DND-41 (cell line): ENCODE data around the gene TRIM33.
"Not testable (repeated sequence)": the region's sequence is repeated elsewhere in the genome, so short reads cannot be mapped to it uniquely, and the experiment has no call there.

Experiments
- ATAC-seq: fragments of 200-7000 bp; cut with Tn5 transposase; 3 replicates; pipeline ENCODE4 v1.9.1; 2021; ENCODE audit warnings: low read depth; ENCODE audit not compliant: insufficient read depth
- DNase-seq: peaks from one replicate; pipeline ENCODE4 v3.0.0-alpha.2; 2020
- H2AFZ ChIP-seq: 2 replicates; pipeline ENCODE4 v1.6.0; 2012; ENCODE audit warnings: low read depth, low read length
- H3K27ac ChIP-seq: 2 replicates; pipeline ENCODE4 v1.5.1; 2012; ENCODE audit warnings: low read length, inconsistent platforms
- H3K27me3 ChIP-seq: fragments of 200-600 bp; sonication (generic); 2 replicates; pipeline ENCODE4 v1.6.0; 2012; ENCODE audit warnings: low read length, mild to moderate bottlenecking, inconsistent platforms; ENCODE audit not compliant: insufficient read depth, poor library complexity
- H3K36me3 ChIP-seq: 2 replicates; pipeline ENCODE4 v1.5.1; 2012; ENCODE audit warnings: low read length, inconsistent platforms; ENCODE audit not compliant: insufficient read depth
- H3K4me1 ChIP-seq: 2 replicates; pipeline ENCODE4 v1.5.1; 2012; ENCODE audit warnings: mild to moderate bottlenecking, low read length; ENCODE audit not compliant: insufficient read depth
- H3K4me2 ChIP-seq: 2 replicates; pipeline ENCODE4 v1.6.0; 2012; ENCODE audit warnings: mild to moderate bottlenecking, moderate library complexity, low read length, inconsistent platforms; ENCODE audit not compliant: insufficient read depth
- H3K4me3 ChIP-seq, 2 experiments: fragments of 200-600 bp in 1 of 2; shearing (Covaris generic) in 1 of 2; 2 replicates each; pipeline ENCODE4 v1.5.1; 2012 to 2016; ENCODE audit warnings: inconsistent platforms in 2 of 2, low read length in 2 of 2, mild to moderate bottlenecking in 2 of 2, low read depth in 1 of 2, moderate library complexity in 1 of 2
- H3K79me2 ChIP-seq: 2 replicates; pipeline ENCODE4 v1.6.0; 2012; ENCODE audit warnings: low read length, inconsistent platforms; ENCODE audit not compliant: insufficient read depth
- H3K9ac ChIP-seq: 2 replicates; pipeline ENCODE4 v1.6.0; 2012; ENCODE audit warnings: low read depth, mild to moderate bottlenecking, inconsistent platforms, low read length, moderate library complexity
- H3K9me3 ChIP-seq: 2 replicates; pipeline ENCODE4 v1.5.1; 2012; ENCODE audit warnings: low read length, moderate library complexity, mild to moderate bottlenecking, inconsistent platforms; ENCODE audit not compliant: insufficient read depth, severe bottlenecking
- H4K20me1 ChIP-seq: 2 replicates; pipeline ENCODE4 v1.6.0; 2012; ENCODE audit warnings: low read length; ENCODE audit not compliant: insufficient read depth
- EZH2 ChIP-seq: IDR thresholded peaks from 3 replicates; pipeline ENCODE4 v1.6.1; 2012; ENCODE audit warnings: borderline replicate concordance, low read depth, mild to moderate bottlenecking, moderate library complexity, low read length, inconsistent platforms; ENCODE audit not compliant: severe bottlenecking
- TF ChIP-seq, protein P1 (sequence below): IDR thresholded peaks from 2 replicates; pipeline ENCODE4 v1.5.1; 2012; ENCODE audit warnings: borderline replicate concordance, low read length, moderate library complexity, mild to moderate bottlenecking; ENCODE audit not compliant: poor library complexity, severe bottlenecking; ENCODE audit errors: extremely low read depth

The TRIM33 gene

DNA sequence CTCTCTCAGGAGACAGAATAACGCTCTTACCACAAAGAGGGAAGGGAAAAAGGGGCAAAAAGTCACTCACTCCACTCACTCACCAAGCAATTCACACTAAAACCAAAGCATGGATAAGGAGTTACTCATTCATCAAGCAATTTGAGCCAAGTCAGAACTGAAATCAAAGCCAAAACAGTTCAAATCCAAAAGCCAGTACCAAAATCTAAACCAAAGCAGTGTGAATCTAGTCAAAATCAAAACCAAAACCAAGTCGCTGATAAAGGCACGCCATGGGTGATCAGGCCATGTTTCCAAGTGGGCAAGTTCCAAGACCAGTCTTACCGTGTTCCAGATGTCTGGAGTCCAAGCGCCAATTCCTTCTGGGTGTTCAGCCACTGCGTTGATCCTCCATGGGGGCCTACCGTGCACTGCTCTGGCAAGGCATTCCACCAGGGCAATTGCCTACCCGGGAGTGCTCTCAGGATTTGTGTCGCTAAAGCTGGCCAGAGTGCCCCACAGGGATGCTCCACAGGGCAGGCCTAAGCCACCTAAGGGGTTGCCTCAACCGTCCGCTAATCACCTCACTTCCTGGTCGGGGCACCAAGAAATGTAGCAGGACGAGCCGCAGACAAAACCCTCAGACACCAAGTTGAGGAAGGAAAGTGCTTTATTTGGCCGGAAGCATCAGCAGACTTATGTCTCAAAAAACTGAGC, 142.3 kb downstream of the TRIM33 start:
- Histone ChIP-seq H4K20me1 (no peaks in the 10 kb centered on the region), H3K4me2 (no peak overlapping the region), H3K36me3 (no peaks in the 10 kb centered on the region), H3K27me3 (no peaks in the 10 kb centered on the region), H2AFZ (no peak overlapping the region), H3K4me3 (no peak overlapping the region), H3K9me3 (peaks cover 15% of the 10 kb centered on the region), H3K9ac (no peak overlapping the region), H3K4me1 (no peaks in the 10 kb centered on the region), H3K79me2 (no peaks in the 10 kb centered on the region), H3K27ac (no peak overlapping the region)
- ATAC-seq (no peak), DNase-seq (no peak)
- TF ChIP-seq, protein P1, sequence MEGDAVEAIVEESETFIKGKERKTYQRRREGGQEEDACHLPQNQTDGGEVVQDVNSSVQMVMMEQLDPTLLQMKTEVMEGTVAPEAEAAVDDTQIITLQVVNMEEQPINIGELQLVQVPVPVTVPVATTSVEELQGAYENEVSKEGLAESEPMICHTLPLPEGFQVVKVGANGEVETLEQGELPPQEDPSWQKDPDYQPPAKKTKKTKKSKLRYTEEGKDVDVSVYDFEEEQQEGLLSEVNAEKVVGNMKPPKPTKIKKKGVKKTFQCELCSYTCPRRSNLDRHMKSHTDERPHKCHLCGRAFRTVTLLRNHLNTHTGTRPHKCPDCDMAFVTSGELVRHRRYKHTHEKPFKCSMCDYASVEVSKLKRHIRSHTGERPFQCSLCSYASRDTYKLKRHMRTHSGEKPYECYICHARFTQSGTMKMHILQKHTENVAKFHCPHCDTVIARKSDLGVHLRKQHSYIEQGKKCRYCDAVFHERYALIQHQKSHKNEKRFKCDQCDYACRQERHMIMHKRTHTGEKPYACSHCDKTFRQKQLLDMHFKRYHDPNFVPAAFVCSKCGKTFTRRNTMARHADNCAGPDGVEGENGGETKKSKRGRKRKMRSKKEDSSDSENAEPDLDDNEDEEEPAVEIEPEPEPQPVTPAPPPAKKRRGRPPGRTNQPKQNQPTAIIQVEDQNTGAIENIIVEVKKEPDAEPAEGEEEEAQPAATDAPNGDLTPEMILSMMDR, result no peak
- TF ChIP-seq EZH2, result no peak

DNA sequence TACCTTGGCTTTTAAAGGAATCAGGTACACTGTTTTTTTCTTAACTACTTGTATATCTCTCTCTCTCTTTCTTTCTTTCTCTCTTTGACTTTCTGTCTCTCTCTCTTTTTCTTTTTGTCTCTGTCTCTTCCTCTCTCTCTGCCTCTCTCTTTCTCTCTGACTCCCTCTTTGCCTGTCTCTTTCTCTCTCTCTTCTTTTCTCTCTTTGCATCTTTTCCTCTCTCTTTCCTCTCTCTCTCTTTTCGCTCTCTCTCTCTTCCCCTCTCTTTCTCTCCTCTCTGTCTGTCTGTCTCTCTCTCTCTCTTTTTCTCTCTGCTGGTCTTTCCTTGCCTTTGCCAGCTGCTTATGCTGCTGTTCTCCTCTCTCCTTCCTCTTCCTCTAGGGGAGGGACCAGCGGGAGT, 143.2 kb downstream of the TRIM33 start:
- H3K79me2 ChIP-seq, result no peaks in the 10 kb centered on the region
- ATAC-seq, result no peak
- H2AFZ ChIP-seq, result no peak overlapping the region; the same call in 1 of the 2 replicates
- H3K36me3 ChIP-seq, result no peaks in the 10 kb centered on the region
- no peak overlapping the region for H3K4me2 ChIP-seq
- H4K20me1 ChIP-seq, result no peaks in the 10 kb centered on the region
- H3K4me3 ChIP-seq, result no peak overlapping the region
- H3K27me3 ChIP-seq, result no peaks in the 10 kb centered on the region
- no peaks in the 10 kb centered on the region for H3K4me1 ChIP-seq
- H3K9ac ChIP-seq, result no peak overlapping the region
- peaks cover 22% of the 10 kb centered on the region for H3K9me3 ChIP-seq
- no peak for DNase-seq
- H3K27ac ChIP-seq, result no peak overlapping the region
- no peak for TF ChIP-seq EZH2
- TF ChIP-seq, protein P1, result no peak

DNA sequence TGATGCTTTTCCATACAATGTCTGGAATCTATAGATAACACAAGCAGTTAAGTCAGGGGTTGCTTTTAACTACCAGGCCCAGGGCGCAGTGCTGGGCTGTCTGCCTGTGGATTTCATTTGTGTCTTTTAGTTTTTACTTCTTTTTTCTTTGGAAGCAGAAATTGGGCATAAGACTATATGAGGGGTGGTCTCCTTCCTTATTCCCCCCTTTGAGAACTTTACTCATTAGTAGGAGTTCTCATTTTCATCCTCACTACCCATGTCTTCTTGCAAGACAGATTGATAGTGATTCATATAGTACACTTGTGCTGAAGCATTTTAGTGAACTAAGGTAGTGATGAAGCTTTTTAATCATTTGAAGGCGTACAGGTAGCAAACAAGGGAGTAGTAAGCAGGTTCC, 147.8 kb downstream of the TRIM33 start:
- not testable (repeated sequence) for H3K36me3 ChIP-seq, H3K27me3 ChIP-seq, H3K4me1 ChIP-seq, H2AFZ ChIP-seq, H3K27ac ChIP-seq, H3K4me3 ChIP-seq, DNase-seq, ATAC-seq, H3K79me2 ChIP-seq, H3K9ac ChIP-seq, H3K4me2 ChIP-seq, H4K20me1 ChIP-seq
- peaks cover 32% of the 10 kb centered on the region for H3K9me3 ChIP-seq

DNA sequence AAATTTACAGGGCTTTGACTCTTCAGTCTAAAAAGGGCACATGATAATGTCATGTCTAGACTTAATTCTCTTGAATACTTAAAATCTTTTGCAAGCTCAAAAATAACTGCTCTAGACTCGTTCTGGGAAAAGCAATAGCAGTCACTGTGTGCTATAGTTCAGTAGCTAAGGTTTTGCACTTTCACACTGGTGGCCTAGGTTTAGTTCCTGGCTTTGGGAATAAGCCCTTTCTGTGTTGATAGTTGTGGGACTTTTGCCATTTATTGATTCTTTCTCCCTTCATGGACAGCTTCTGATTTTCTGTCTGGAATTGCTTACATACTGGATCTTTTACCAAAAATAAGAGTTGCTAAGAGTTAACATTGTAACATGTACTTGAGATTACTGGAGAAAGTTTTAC, 151.2 kb downstream of the TRIM33 start:
- Histone ChIP-seq H2AFZ (no peak overlapping the region), H3K9me3 (peaks cover 28% of the 10 kb centered on the region), H3K9ac (no peak overlapping the region), H3K4me2 (no peak overlapping the region), H3K27ac (no peak overlapping the region), H3K4me3 (no peak overlapping the region), H3K27me3 (no peaks in the 10 kb centered on the region), H3K79me2 (no peaks in the 10 kb centered on the region), H3K4me1 (no peaks in the 10 kb centered on the region), H4K20me1 (no peaks in the 10 kb centered on the region), H3K36me3 (no peaks in the 10 kb centered on the region)
- ATAC-seq (no peak), DNase-seq (no peak)
- TF ChIP-seq EZH2, result no peak
- TF ChIP-seq, protein P1, result no peak
